RPMI7951 (cell line): ENCODE results near the gene CIDEB. TPM values are rescaled to one million over a fixed set of nuclear protein-coding genes. Genes with fewer than 3 reads are reported as not detected.

Source experiments
- DNase-seq: peaks from one replicate; pipeline ENCODE4 v3.0.0-alpha.2; 2012; ENCODE audit warnings: low read depth
- total RNA-seq: library from RNA; depleted of rRNA; stranded (reverse); fragments of >200 nt; shearing (Covaris generic); gene quantifications from 2 replicates; pipeline ENCODE4 v1.2.3, GENCODE V29; 2014; rRNA removed

CIDEB gene
- total RNA-seq, 1 experiment from 2014 or later: not detected

DNA sequence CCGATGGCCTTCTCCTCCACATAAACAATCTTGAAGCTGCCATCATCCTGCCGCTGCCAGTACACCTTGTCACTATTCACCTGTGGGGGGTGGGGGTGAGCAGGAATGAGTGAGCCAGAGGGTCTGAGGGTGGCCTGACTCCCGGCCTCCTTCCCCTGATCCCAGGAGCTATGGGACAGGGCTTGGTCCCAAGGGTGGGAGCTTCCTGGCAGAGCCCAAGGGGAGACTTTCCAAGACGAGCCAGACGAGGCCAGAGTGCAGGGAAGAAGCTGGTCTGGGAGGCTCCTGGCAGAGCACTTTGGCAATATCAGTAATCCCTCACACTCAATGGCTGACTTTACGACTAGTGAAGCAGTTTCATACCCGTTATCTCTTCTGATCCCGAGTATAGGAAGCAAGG is 52.3 kb downstream of the CIDEB start:
- no peak for DNase-seq

Other genes starting within 250 kb of the CIDEB start
- not detected in 2 replicates for gene CPNE6, start 236.4 kb downstream of the CIDEB start, total RNA-seq
- 12.3 and 12.5 TPM in 2 replicates for gene PCK2, start 213.7 kb downstream of the CIDEB start, total RNA-seq
- 42.9 and 57.1 TPM in 2 replicates for gene DCAF11, start 193.2 kb downstream of the CIDEB start, total RNA-seq
- 0.60 and 1.5 TPM in 2 replicates for gene NRL, start 193.0 kb downstream of the CIDEB start, total RNA-seq
- 0.20 TPM in 1 of 2 replicates, not detected in the other for gene FITM1, start 177.3 kb downstream of the CIDEB start, total RNA-seq
- 294 and 310 TPM in 2 replicates for gene PSME1, start 171.8 kb downstream of the CIDEB start, total RNA-seq
- gene EMC9, start 166.4 kb downstream of the CIDEB start, total RNA-seq: 25.8 and 32.6 TPM in 2 replicates
- gene PSME2, start 161.4 kb downstream of the CIDEB start, total RNA-seq: 237 and 262 TPM in 2 replicates
- gene RNF31, start 160.5 kb downstream of the CIDEB start, total RNA-seq: 28.5 and 37.8 TPM in 2 replicates
- 39.3 and 54.4 TPM in 2 replicates for gene IRF9, start 146.7 kb downstream of the CIDEB start, total RNA-seq
- gene REC8, start 135.9 kb downstream of the CIDEB start, total RNA-seq: 0.39 and 1.1 TPM in 2 replicates
- gene IPO4, start 119.2 kb downstream of the CIDEB start, total RNA-seq: 22.9 and 30.9 TPM in 2 replicates
- gene TM9SF1, start 112.5 kb downstream of the CIDEB start, total RNA-seq: 52.5 and 69.2 TPM in 2 replicates
- gene TSSK4, start 102.3 kb downstream of the CIDEB start, total RNA-seq: not detected in 2 replicates
- 13.5 and 39.7 TPM in 2 replicates for gene CHMP4A, start 94.5 kb downstream of the CIDEB start, total RNA-seq
- gene MDP1, start 91.9 kb downstream of the CIDEB start, total RNA-seq: 23.3 and 26.2 TPM in 2 replicates
- gene NEDD8, start 75.6 kb downstream of the CIDEB start, total RNA-seq: 306 and 349 TPM in 2 replicates
- gene GMPR2, start 75.0 kb downstream of the CIDEB start, total RNA-seq: 51.2 and 52.9 TPM in 2 replicates
- 39.5 and 42.9 TPM in 2 replicates for gene TINF2, start 65.4 kb downstream of the CIDEB start, total RNA-seq
- 0.60 and 0.78 TPM in 2 replicates for gene TGM1, start 44.8 kb downstream of the CIDEB start, total RNA-seq
- gene RABGGTA, start 36.4 kb downstream of the CIDEB start, total RNA-seq: 15.8 and 20.2 TPM in 2 replicates
- 12.6 and 15.6 TPM in 2 replicates for gene DHRS1, start 8.2 kb downstream of the CIDEB start, total RNA-seq
- 10.7 and 10.8 TPM in 2 replicates for gene NOP9, start 8.1 kb downstream of the CIDEB start, total RNA-seq
- gene LTB4R2, start 2.2 kb upstream of the CIDEB start, total RNA-seq: 0.72 and 0.88 TPM in 2 replicates
- 0.48 and 0.59 TPM in 2 replicates for gene LTB4R, start 3.5 kb upstream of the CIDEB start, total RNA-seq
- gene ADCY4, start 27.1 kb upstream of the CIDEB start, total RNA-seq: not detected in 2 replicates
- gene RIPK3, start 32.0 kb upstream of the CIDEB start, total RNA-seq: 0.60 and 1.3 TPM in 2 replicates
- gene NFATC4, start 60.2 kb upstream of the CIDEB start, total RNA-seq: 10.6 and 13.1 TPM in 2 replicates
- gene NYNRIN, start 91.0 kb upstream of the CIDEB start, total RNA-seq: 0.36 and 0.39 TPM in 2 replicates
- 0.72 and 1.3 TPM in 2 replicates for gene CBLN3, start 121.7 kb upstream of the CIDEB start, total RNA-seq
- gene KHNYN, start 122.0 kb upstream of the CIDEB start, total RNA-seq: 18.4 and 23.1 TPM in 2 replicates
- gene SDR39U1, start 134.8 kb upstream of the CIDEB start, total RNA-seq: 12.1 and 17.1 TPM in 2 replicates
- not detected in 2 replicates for gene CMA1, start 200.3 kb upstream of the CIDEB start, total RNA-seq